GM23248 (cell line): ENCODE results near the gene TBC1D2B.

Experiments used
- EZH2 ChIP-seq: fragments of 200-600 bp; sonication (generic); IDR thresholded peaks from 2 replicates; pipeline ENCODE4 v1.6.1; 2018; ENCODE audit warnings: antibody characterized with exemption, mild to moderate bottlenecking; ENCODE audit not compliant: insufficient read depth, poor library complexity, severe bottlenecking
- EZH2phosphoT487 ChIP-seq: fragments of 200-600 bp; sonication (generic); IDR thresholded peaks from 2 replicates; pipeline ENCODE4 v1.6.1; 2018; ENCODE audit warnings: antibody characterized with exemption, moderate library complexity, mild to moderate bottlenecking, low read depth; ENCODE audit not compliant: insufficient read depth

DNA sequence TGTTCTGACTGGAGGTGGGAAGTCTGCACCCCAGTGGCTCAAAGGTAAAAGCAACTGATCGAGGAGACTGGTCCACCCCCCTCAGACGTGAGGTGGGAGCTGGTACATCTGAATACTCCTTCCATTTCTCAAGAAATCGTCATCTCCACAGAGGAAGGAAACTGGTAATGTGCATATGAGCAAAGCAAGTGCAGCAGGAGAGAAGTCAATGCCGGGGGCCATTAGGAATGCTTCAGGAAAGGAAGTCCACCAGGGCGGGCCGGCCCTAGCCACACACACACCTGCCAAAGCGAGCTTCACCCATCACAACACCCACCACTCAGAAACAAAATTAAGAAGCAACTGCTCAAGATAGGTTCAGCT, 8.5 kb downstream of the TBC1D2B start:
- no peak for TF ChIP-seq EZH2
- no peak for TF ChIP-seq EZH2phosphoT487
